ENCODE results near the gene IGFBP5. TPM values are rescaled to one million over a fixed set of nuclear protein-coding genes. Genes with fewer than 3 reads are reported as not detected.

IGFBP5 gene
- total RNA-seq, 4 donors from 2014 or later = 99.5 to 550 (median 279) TPM

DNA sequence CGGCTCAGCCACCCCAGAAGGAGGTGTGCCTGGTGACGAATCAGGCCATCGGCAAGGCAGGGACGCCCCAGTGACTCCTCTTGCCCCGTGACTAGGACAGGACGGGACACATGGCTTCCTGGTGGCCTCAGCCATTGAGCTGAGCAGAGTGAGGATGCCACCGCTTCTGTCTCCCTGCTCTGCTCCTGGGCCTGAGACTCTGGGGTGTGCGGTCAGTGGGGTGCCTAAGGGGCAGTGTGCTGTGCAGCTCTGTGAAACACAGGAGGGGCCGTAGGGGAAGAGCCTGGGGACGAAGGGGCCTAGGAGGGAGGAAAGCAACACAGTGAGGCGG lies 24.3 kb downstream of the IGFBP5 start:
- peaks cover 0 to 11% of the 10 kb centered on the region in 2 donors for H3K36me3 ChIP-seq
- intact Hi-C loops (cut with DNase I; ENCODE audit: low total_unique reads) (no loop called here), in situ Hi-C loops (cut with MboI; ENCODE audit: low sequenced_read_pairs in 4 of 4) (loop anchor here (25.0 kb wide), 1 partner anchor 634 kb away; no protein-coding TSS in a partner anchor)
- TF ChIP-seq, protein P1, sequence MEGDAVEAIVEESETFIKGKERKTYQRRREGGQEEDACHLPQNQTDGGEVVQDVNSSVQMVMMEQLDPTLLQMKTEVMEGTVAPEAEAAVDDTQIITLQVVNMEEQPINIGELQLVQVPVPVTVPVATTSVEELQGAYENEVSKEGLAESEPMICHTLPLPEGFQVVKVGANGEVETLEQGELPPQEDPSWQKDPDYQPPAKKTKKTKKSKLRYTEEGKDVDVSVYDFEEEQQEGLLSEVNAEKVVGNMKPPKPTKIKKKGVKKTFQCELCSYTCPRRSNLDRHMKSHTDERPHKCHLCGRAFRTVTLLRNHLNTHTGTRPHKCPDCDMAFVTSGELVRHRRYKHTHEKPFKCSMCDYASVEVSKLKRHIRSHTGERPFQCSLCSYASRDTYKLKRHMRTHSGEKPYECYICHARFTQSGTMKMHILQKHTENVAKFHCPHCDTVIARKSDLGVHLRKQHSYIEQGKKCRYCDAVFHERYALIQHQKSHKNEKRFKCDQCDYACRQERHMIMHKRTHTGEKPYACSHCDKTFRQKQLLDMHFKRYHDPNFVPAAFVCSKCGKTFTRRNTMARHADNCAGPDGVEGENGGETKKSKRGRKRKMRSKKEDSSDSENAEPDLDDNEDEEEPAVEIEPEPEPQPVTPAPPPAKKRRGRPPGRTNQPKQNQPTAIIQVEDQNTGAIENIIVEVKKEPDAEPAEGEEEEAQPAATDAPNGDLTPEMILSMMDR (IDR thresholded peaks at IDR 0.05 in 4 of 5, conservative IDR thresholded peaks at IDR 0.05 in 1 of 5) = no peak
- TF ChIP-seq POLR2A (IDR thresholded peaks at IDR 0.05) = no peak
- no peaks in the 10 kb centered on the region for H3K27me3 ChIP-seq
- ATAC-seq (no peak), DNase-seq (no peak)
- H3K4me1 ChIP-seq = no peaks in the 10 kb centered on the region
- H3K27ac ChIP-seq = peak overlapping the region; percentile 25 to 57 (median 53)
- H3K4me3 ChIP-seq = no peak overlapping the region
- H3K9me3 ChIP-seq = no peaks in the 10 kb centered on the region

DNA sequence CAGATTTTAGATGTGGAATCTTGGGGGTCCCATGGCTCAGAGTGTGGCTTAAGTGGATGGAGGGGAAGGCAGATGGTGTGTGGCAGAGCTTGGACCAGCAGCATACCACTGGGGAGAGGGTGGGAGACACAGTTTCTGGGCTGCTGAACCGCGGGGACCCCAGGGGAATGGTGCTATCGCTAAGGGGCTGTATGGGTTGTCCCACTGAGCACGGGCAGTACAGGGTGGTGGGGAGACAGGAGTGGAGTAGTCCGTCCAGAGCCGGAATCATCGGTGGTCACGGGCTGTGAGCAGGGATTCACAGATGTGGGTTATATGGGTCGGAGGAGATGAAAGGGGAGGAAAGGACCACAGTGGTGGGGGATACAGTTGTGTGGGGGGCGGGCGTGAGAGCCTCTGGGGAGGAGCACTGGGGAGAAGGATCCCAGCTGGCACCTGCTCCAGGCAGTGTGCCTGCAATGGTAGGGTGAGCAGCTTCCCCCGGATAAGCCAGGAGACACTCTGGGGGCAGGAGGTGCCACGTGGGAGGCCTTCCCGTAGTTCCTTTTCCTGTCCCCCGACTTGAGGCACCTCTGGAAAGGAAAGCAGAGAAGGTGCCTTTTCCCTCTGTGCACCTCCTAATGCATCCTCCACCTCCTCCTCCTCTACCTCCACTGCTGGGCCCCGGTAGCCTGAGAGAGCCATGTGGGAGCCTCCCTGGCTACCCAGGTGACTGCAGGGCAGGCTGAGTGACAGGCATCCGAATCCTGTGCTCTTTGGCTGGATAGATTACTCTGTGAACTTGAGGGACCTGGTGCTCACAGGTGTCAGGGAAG lies 24.9 kb downstream of the IGFBP5 start:
- Histone ChIP-seq H3K4me1 (peaks cover 0 to 3% of the 10 kb centered on the region in 2 donors), H3K27ac (peak overlapping the region in 2 of 4 donors; percentile 25 to 56), H3K36me3 (peaks cover 0 to 7% of the 10 kb centered on the region in 2 donors), H3K4me3 (no peak overlapping the region), H3K27me3 (no peaks in the 10 kb centered on the region), H3K9me3 (no peaks in the 10 kb centered on the region)
- ATAC-seq = peak; percentile 18 to 20
- intact Hi-C loops (cut with DNase I; ENCODE audit: low total_unique reads) (no loop called here), in situ Hi-C loops (cut with MboI; ENCODE audit: low sequenced_read_pairs in 4 of 4) (loop anchor here (25.0 kb wide), 1 partner anchor 633 kb away; no protein-coding TSS in a partner anchor)
- TF ChIP-seq, protein P1 (IDR thresholded peaks at IDR 0.05 in 4 of 5, conservative IDR thresholded peaks at IDR 0.05 in 1 of 5) = no peak
- TF ChIP-seq POLR2A (IDR thresholded peaks at IDR 0.05) = no peak
- DNase-seq = no peak

- Histone ChIP-seq H3K27ac (no peak overlapping the region), H3K27me3 (no peaks in the 10 kb centered on the region), H3K4me3 (no peak overlapping the region), H3K9me3 (no peaks in the 10 kb centered on the region), H3K4me1 (peaks cover 0 to 4% of the 10 kb centered on the region in 2 donors), H3K36me3 (no peaks in the 10 kb centered on the region)
- in situ Hi-C loops (cut with MboI; ENCODE audit: low sequenced_read_pairs in 4 of 4) (loop anchor here (5.0 to 25.0 kb wide), 2 partner anchors 149 to 629 kb away; no protein-coding TSS in a partner anchor), intact Hi-C loops (cut with DNase I; ENCODE audit: low total_unique reads) (loop anchor here (1.0 kb wide), 2 partner anchors 147 to 632 kb away; no protein-coding TSS in a partner anchor)
- TF ChIP-seq POLR2A (IDR thresholded peaks at IDR 0.05) = no peak
- TF ChIP-seq, protein P1 (IDR thresholded peaks at IDR 0.05 in 4 of 5, conservative IDR thresholded peaks at IDR 0.05 in 1 of 5) = peak; percentile 94 to 98 (median 97)
- peak in 1 of 2 donors; percentile 58 for DNase-seq
- peak; percentile 81 to 87 for ATAC-seq
These were observed 28.7 kb downstream of the IGFBP5 start for GRCh38 chr2:216666461-216667233.

DNA sequence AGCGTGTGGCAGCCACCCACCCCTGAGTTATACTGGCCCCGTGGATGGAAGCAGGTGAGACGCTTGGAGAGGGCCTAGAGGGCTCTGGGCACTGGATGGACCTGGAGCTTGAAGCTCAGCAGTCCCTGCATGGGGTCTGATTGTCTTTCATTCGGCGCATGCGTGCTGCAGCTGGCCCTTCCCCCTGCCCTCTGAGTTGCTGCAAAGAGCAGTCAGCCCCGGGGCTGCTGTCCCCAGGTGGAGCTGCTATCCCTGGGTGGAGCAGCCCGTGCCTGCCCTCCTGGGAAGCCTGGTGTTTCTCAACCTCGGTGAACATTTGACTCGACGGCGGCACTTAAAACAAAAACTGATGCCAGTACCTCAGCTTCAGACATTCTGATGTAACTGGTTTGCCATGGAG lies 29.6 kb downstream of the IGFBP5 start:
- ATAC-seq = no peak
- Histone ChIP-seq H3K36me3 (no peaks in the 10 kb centered on the region), H3K27ac (no peak overlapping the region), H3K27me3 (no peaks in the 10 kb centered on the region), H3K4me3 (no peak overlapping the region), H3K4me1 (peaks cover 0 to 4% of the 10 kb centered on the region in 2 donors), H3K9me3 (no peaks in the 10 kb centered on the region)
- no peak for DNase-seq
- TF ChIP-seq POLR2A (IDR thresholded peaks at IDR 0.05) = no peak
- TF ChIP-seq, protein P1 (IDR thresholded peaks at IDR 0.05 in 4 of 5, conservative IDR thresholded peaks at IDR 0.05 in 1 of 5) = no peak
- intact Hi-C loops (cut with DNase I; ENCODE audit: low total_unique reads) = loop anchor here (1.0 kb wide), 2 partner anchors 146 to 631 kb away; no protein-coding TSS in a partner anchor
- in situ Hi-C loops (cut with MboI; ENCODE audit: low sequenced_read_pairs in 4 of 4) = loop anchor here (5.0 to 25.0 kb wide), 2 partner anchors 148 to 628 kb away; no protein-coding TSS in a partner anchor
